GM18858 (cell line): ENCODE measurements around the gene PCGF5.
"Not testable (repeated sequence)": the region's sequence is repeated elsewhere in the genome, so short reads cannot be mapped to it uniquely, and the experiment has no call there.

Experiments
- ATAC-seq: cut with Tn5 transposase; IDR thresholded peaks from one replicate; pipeline ENCODE4 v1.9.1; 2021; ENCODE audit not compliant: unreplicated experiment

PCGF5 gene

DNA sequence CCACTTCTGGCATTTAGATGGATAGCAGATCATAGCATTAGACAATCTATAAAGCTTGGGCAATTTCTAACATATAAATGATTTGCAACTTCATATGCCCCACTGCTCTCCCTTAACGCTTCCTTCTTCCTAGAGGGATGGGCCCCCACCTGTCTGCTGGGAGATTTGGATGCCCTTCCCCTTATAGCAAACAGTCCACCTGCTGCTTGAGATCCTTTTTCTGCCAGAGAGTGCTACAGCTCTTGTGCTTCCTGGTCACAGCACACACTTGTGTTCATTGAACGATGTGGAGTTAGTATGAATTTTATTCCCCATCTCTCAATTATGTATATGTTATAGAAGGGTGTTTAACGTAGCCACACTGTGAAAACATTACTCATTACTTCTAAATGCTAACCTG lies 10.4 kb upstream of the PCGF5 start:
- no peak for ATAC-seq

DNA sequence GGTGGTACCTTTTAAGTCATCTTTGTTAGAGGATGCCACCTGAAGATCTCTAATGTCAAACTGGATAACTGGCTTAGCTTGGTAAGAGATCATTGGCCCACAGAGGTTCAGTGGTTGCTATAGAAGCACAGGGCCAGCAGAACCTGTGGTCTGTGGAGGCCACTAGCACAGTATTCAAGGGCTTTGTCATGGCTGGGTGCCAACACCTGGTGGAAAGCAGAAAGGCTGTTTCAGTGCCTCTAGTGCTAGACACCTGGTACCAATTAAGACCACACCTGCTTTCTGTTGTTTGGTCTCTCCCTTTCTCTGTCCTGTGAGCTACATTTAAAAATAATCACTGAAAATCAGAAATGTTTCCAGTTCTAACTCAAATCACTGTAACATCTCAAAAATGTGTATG lies 10.0 kb upstream of the PCGF5 start:
- ATAC-seq, result peak; percentile 65

DNA sequence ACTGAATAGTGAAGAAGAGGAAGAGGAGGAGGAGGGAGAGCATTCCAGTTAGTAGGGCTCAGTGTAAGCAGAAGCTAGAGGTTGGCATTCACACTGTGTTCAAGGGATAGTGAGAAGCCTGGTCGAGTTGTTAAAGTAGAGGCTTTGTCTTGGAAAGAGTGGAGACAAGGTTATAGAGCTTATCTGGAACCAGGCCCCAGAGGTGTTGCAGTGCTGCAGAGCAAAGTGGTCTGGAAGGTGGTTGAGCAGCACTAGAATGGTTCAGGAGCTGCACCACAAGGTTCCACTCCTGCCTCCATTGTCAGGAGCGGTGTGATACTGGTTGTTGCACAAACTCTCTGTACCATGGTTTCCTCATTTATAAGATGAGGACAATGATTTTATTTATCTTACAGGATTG lies 8.8 kb upstream of the PCGF5 start:
- ATAC-seq, result no peak

DNA sequence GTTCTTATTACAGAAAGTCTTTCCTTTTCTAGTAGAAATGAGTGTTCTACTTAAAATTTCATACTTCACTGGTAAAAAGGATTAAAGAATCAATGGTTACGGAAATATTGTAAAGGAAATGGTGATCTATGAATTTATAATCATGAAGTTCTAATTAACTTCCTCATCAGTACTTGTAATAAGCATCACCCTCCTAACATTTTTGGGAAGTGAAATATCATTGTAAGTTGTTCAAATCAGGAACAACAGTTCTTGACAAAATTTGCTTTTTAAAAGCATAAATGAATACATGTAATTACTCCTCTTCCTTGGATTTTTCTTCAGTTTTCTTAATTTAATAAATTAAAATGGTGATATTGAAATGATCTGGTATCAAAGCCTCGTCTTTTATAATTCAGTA lies 5.6 kb upstream of the PCGF5 start:
- ATAC-seq, result no peak

DNA sequence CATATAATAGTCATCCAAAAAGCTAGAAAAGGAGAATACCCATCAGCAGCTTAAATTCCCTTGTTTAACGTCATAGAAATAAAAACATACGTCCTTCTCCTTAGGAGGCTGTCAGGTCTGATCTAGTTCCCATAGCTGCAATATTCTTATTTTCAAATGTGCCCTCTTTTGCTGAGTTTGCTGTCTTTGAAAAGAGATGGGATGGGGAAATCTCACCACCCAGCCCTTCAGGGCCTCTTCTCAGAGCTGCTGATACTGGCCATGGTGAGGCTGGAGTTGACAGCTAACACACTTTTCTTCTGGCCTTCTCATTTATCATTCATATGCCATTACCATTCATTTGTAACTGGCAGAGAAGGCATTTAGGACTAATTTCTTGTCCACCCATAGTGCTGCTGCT lies 5.1 kb upstream of the PCGF5 start:
- ATAC-seq, result no peak

DNA sequence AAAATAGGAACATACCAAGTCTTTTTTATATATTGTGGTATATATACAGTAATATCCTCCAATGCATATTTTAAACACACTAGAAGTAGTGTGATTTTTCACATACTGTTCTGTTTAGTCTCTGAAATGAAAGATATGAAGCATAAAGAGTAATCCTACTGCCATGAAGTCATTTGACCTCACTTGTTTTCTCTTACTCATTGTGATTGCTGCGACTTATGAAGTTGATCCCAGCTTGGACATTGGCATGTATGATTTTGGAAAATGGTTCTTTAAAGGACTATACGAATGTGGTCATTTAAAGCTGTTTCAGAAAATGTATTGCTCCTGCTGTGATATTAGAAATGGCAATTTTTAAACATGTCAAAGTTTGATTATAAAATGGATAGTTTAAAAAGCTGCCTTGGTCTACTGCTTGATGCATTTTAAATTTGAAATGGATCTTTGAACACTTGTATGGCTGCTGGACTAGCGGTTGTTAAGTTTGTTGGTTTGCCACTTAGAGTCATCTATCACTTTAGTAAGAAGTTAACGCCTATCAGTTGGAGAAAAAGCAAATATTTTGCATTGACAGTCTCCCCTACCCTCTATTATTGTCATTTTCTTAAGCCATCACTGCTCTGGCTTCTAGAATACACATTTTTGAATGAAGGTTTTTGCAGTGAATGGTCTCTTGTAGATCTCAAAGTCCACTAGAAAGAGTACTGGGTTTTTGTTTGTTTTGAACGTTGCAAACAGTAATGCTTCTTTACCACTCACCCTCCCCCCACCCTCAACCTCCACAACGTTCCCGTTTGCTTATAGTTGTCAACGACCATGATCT lies 881 bp upstream of the PCGF5 start:
- ATAC-seq, result no peak

DNA sequence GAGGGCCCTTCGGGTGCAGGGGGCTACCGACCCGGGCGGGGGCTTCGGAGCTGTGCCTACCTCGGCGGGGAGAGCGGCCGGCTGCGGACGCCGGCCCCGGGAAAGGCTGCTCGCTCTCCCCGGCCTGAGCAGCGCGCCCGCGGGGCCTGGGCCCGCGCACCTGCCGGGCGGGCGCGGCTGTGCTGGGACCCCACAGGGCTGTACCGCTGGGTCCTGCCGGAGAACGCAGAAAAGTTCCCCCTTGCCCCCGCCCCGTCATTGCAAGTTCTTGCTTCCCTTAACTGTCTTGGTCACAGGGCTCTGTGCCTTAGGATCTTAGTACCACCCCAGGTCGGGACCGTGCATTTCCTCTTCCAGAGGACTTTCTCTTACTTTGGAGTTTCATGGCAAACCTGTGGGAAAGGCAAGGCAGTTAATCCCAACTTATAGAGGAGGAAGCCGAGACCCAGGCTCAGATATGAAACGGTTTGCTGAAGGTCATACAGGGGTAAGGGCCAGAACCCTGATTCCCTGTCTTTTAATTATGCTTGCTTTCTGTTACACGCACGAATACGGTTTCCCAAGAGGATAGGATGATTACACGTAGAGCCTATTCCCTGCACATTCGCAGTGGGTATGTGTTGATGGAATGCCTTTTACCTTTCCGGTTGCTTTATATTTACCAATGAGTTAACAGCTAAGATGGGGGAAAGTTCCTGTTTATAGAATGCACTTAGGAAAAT lies 652 bp downstream of the PCGF5 start:
- peak; percentile 10 for ATAC-seq

DNA sequence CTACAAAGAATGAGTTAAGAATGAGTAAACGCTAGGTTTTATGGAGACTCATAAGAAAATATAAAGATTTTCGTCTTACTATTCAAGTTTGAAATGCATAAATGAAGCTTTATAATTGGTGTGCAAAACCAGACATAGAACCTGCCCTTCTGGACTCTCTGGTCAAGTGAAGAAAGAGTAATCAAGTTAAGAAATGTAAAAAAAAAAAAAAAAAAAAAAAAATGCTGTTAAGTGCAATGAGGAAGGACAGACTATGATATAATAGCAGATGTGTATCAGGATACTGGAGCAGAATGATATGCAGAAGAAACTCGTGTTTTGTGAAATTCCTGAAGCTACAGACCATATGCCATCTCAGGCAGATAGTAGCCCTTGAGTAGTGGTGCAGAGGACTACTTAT lies 5.6 kb downstream of the PCGF5 start:
- no peak for ATAC-seq

DNA sequence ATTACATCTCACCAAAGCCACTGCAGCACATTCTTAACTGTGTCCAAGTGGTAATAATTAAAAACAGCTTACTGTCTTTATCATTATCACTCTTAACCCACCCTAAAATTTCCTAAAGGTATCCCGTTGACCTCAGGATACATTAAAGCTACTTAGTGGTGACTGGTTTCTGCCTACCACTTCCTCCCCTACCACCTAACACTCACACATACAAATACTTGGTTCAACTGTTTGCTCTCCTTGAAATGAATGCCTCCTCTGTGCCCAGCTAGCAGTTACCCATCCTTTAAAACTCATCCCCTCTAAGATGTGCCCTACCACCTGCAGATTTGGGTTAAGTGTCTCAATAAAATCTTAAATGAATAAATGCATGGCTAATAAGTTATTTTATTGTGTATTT lies 7.1 kb downstream of the PCGF5 start:
- no peak for ATAC-seq

DNA sequence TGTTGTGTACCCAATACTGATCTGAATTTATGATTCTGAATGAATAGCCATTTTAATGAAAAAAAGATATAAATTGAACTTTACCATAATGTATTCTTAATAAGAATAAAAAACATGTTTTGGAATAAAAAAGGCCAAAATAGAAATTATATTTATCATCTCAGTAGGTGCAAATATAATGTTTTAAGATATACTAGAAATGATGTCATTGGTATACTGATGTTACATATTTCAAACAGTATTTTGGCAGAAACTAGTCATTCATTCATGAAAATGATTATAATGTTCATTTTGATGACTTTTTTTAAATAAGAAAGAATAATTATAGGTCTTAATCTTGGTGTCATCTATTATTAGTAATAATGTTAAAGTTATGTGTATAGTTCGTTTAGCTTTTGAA lies 9.2 kb downstream of the PCGF5 start:
- ATAC-seq, result no peak

DNA sequence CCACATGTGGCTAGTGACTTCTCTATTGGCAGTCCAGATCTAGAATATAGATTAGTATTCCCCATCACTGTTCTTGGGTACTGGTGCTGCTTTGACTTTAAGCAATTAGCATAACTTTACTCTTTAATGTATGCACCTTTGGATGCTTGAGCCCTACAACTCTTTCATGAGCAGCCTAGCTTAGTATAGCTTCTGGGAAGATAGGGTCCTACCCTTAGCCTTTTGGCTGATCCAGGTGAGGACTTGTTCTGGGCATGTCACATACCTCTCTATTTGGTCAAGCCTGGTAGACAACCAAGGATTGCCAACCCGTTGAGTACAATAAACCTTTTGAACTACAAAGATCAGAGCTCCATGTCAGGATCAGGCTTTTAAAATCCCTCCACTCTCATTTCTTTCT lies 17.7 kb downstream of the PCGF5 start:
- no peak for ATAC-seq

DNA sequence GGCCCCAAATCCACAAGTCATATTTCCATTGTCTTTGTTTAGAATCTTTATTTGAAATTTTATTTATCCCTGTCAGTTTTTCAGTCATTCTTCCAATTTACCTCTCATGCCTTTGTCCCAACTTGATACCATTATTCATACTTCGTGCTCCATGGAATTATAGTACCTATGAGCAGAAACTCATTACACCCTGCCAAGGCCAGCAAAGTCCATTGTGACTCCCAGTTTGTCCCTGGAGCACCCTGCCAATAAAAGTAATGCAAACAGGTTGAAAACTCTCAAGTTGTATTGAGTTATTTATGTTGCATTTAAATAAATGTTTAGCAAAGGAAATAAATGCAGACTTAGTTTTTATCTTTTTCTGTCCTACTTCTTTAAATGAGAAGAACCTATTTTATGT lies 19.3 kb downstream of the PCGF5 start:
- ATAC-seq, result no peak

DNA sequence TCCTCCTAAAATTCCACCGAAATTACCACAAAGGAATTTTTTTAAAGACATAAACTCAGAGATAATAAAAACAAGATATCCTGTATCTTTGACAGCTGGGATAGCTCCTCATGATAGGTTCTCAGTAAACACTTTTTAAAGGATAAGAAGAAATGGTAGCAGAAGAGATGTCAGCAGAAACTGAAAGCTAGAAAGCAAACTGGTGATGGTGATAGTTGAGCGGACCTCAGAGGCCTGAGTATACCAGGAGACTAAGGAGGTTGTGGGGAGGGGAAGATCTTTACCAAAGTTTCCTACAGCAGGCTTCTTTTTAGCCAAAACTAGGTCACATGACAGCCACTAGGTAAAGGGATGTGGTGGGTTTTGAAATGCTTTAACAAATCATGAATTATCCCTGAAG lies 22.5 kb downstream of the PCGF5 start:
- ATAC-seq, result no peak

DNA sequence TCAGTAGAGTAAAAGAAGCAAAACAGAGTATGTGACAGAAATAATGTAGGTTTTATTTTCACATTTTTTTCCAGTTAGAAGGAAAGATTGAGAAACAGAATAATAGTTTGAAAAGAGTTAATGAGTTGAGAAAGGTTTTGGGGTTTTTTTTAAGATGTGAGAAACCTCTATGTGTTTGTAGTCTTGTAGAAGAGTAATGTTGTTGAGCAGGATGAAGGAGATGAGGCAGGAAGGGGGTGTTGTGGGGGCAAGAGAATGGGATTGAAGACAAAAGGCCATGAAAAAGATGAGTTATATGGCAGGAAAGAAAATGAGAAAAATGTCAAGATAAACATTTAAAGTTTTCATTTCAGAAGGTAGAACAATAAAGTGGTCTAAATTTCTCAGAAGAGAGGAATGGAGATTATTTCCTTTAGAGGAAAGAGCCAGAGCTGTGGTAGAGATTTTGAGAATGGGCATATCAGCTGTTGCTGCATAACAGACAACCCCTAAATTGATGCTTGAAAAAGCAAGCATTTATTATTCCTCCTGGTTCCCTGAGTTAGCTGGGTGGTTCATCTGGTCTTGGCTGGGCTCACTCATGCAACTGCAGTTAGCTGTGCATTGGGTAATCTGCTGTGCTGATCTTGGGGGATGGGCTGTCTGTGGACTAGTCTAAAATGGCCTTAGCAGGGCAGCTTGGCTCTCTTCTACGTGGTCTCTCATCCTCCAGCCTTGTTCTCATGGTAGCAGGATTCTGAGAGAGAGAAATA lies 27.1 kb downstream of the PCGF5 start:
- no peak for ATAC-seq

DNA sequence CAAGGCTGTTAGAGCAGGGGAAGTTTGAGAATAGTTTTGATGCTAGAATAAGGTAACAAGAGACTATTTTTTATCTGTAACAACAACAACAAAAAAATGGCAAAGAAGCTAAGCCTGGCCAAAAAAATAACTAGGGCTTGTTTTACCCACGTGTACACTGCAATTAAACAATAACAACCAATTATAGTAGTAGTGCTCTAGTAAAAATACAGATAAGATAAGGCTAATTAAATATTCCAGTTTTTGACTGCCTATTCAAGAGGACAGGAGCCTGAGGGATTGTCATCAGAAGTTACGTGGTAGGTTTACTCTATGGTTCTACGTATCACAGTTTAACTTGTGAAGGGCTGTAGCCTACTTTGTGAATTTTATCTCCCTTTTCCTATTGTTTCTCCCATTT lies 29.2 kb downstream of the PCGF5 start:
- ATAC-seq, result no peak

DNA sequence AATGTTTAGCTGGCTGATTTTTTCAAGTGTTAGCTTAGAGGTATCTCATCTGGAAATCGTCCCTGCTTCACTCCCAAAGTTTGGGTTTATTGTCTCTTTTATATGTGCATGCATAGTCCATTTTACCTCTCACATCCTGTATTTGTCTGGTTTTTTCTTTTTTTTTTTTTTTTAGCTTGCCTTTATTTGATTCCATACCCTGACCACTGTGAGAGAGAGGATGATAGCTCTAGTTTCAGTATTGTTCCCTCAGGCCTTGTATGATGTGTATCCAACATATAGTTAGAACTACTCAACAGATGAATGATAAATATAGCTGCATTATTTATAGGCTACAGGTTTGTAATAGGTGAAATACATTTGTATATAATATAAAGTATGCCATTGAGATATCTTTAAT lies 29.9 kb downstream of the PCGF5 start:
- no peak for ATAC-seq

DNA sequence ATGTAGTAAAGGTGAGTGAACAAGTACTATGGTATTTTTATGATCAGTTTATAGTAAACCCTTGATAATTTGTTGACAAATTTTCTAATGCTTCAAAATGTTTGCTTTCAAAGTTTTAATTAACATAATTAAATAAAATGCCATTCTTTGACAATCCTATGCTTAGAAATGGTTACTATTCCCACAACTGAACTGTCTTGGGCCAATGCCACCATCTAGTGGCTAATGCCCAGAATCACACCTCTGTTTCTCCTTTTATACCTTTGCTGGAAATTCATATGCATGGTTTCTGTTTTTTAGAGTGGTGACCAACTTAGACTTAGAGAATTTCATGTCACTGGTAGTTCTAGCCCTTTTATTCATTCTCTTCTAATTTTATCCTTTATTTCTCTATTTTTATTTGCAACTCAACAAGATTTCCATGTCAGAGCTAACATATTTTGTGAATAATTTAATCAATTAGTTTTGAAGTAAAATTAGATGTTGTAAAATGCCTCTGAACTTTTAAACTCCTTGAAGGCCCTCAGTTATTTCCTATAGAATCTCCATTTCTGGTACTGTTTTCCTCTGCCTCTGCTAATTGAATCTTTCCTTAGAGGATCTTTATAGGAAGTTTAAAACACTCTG lies 31.1 kb downstream of the PCGF5 start:
- no peak for ATAC-seq

DNA sequence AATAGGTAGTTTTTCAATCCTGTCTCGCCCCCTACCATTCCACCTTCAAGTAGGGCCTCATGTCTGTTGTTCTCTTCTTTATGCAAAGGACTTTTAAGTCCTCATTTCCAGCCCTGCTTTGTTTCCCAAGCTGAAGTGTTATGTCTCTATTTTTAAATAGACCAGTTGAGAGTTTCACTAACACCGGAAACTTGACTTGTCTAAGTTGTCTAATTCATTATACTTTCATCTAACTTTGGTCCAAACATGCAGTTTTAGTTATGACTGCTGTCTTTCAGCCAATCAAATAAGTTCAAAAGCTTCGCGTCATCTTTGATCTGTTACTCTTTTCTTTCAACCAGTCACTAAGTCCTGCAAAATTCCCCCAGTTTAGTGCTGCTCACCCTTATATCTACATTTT lies 32.8 kb downstream of the PCGF5 start:
- ATAC-seq, result no peak

DNA sequence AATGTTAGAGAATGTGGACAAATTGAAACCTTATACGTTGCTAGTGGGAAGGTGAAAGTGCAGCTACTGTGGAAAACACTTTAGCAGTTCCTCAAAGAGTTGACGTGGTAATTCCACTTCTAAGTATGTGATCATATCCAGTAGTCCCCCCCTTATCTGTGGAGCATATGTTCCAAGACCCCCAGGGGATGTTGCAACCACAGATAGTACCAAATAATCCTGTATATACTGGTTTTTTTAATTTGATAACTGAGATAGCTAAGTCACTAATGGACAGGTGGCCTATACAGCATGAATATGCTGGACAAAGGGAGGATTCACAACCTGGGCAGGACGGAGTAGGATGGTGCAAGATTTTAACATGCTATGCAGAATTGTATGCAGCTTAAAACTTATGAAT lies 36.8 kb downstream of the PCGF5 start:
- ATAC-seq, result no peak

DNA sequence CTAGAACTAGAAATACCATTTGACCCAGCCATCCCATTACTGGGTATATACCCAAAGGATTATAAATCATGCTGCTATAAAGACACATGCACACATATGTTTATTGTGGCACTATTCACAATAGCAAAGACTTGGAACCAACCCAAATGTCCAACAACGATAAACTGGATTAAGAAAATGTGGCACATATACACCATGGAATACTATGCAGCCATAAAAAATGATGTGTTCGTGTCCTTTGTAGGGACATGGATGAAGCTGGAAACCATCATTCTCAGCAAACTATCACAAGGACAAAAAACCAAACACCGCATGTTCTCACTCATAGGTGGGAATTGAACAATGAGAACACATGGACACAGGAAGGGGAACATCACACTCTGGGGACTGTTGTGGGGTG lies 40.0 kb downstream of the PCGF5 start:
- ATAC-seq, result not testable (repeated sequence)

DNA sequence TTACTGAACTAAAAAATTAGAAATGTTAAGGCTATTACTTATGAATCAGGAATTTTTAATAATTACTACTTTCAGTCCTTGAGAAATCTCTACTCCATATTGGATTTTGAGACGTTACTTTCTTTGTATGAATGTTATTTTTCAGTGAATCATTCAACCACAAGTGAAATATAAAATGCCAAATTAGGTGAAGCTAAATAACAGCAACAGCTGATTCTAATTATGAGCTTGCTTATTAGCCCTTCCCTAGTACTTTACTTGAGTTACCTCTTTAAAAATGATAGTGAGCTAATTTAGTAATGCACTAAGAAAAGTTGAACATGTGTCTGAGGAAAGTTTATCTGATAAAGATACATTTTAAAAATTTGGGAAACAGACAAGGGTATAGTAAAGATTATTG lies 51.4 kb downstream of the PCGF5 start:
- no peak for ATAC-seq
